IMR-90 (cell line): ENCODE data around the gene RAC2. TPM values are rescaled to one million over a fixed set of nuclear protein-coding genes. Genes with fewer than 3 reads are reported as not detected.

ENCODE experiments used
- ATAC-seq: fragments of 200-7000 bp; cut with Tn5 transposase; 2 replicates; pipeline ENCODE4 v1.9.1; 2020; ENCODE audit warnings: low read depth, mild to moderate bottlenecking, moderate library complexity
- BruUV-seq: library from RNA; stranded (reverse); fragments of 400-500 nt; replicated peaks from 2 replicates; lab custom pipeline; 2021; lab: Mats Ljungman, UMichigan
- CTCF ChIA-PET: fragments of 300-600 bp; formaldehyde crosslinking; extraction: SDS; loops from one replicate; lab custom pipeline; 2021; ENCODE audit warnings: antibody characterized with exemption; lab: Yijun Ruan, JAX
- POLR2A ChIA-PET: fragments of 300-600 bp; sonication (Branson Sonifier 250); formaldehyde crosslinking; loops from one replicate; lab custom pipeline; 2022; ENCODE audit warnings: antibody characterized with exemption; ENCODE audit not compliant: unreplicated experiment; lab: Charles Lee
- DNase-seq: peaks from one replicate; pipeline ENCODE4 v3.0.0; 2013
- H2AFZ ChIP-seq: replicated peaks from 2 replicates; pipeline ENCODE3; 2013; ENCODE audit warnings: low read length, mild to moderate bottlenecking; ENCODE audit not compliant: poor library complexity
- H2AK5ac ChIP-seq: 2 replicates; pipeline ENCODE4 v1.6.1; 2013; ENCODE audit warnings: low read depth, low read length, inconsistent platforms
- H2AK9ac ChIP-seq: replicated peaks from 2 replicates; pipeline ENCODE3; 2013; ENCODE audit warnings: mild to moderate bottlenecking, low read depth, low read length, moderate library complexity; ENCODE audit not compliant: poor library complexity
- H2BK120ac ChIP-seq: 2 replicates; pipeline ENCODE4 v1.6.1; 2013; ENCODE audit warnings: low read depth, low read length, inconsistent platforms
- H2BK15ac ChIP-seq: 3 replicates; pipeline ENCODE4 v1.6.1; 2013; ENCODE audit warnings: low read depth, low read length, inconsistent platforms
- H2BK20ac ChIP-seq: 2 replicates; pipeline ENCODE4 v1.6.1; 2013; ENCODE audit warnings: low read depth, mild to moderate bottlenecking, inconsistent platforms, low read length, moderate library complexity
- H2BK5ac ChIP-seq: 2 replicates; pipeline ENCODE4 v1.6.1; 2013; ENCODE audit warnings: mild to moderate bottlenecking, low read depth, low read length, inconsistent platforms; ENCODE audit not compliant: poor library complexity, severe bottlenecking
- H3K14ac ChIP-seq: replicated peaks from 2 replicates; pipeline ENCODE4 v1.6.1; 2013; ENCODE audit warnings: low read depth, low read length, inconsistent platforms
- H3K18ac ChIP-seq: 2 replicates; pipeline ENCODE4 v1.6.1; 2013; ENCODE audit warnings: low read depth, low read length, control low read depth
- H3K23ac ChIP-seq: 2 replicates; pipeline ENCODE4 v1.6.1; 2013; ENCODE audit warnings: low read depth, low read length, inconsistent platforms
- H3K27ac ChIP-seq: 2 replicates; pipeline ENCODE4 v1.5.1; 2013; ENCODE audit warnings: mild to moderate bottlenecking, control low read depth, low read length; ENCODE audit not compliant: insufficient read depth
- H3K27me3 ChIP-seq: 2 replicates; pipeline ENCODE4 v1.6.1; 2013; ENCODE audit warnings: low read length; ENCODE audit not compliant: control insufficient read depth, insufficient read depth
- H3K36me3 ChIP-seq: 2 replicates; pipeline ENCODE4 v1.6.1; 2013; ENCODE audit warnings: low read length, mixed read lengths; ENCODE audit not compliant: control insufficient read depth, insufficient read depth
- H3K4ac ChIP-seq: 2 replicates; pipeline ENCODE4 v1.6.1; 2013; ENCODE audit warnings: low read depth, low read length, inconsistent platforms
- H3K4me1 ChIP-seq: 2 replicates; pipeline ENCODE4 v1.6.1; 2013; ENCODE audit warnings: low read length, mixed read lengths; ENCODE audit not compliant: control insufficient read depth, insufficient read depth
- H3K4me2 ChIP-seq: 2 replicates; pipeline ENCODE4 v1.6.1; 2013; ENCODE audit warnings: low read depth, mild to moderate bottlenecking, control low read depth, low read length, moderate library complexity
- H3K4me3 ChIP-seq: 2 replicates; pipeline ENCODE4 v1.5.1; 2013; ENCODE audit warnings: low read depth, mild to moderate bottlenecking, control low read depth, low read length, moderate library complexity; ENCODE audit not compliant: insufficient read depth
- H3K56ac ChIP-seq: 2 replicates; pipeline ENCODE4 v1.6.1; 2013; ENCODE audit warnings: low read length, inconsistent platforms; ENCODE audit not compliant: insufficient read depth; ENCODE audit errors: extremely low read depth
- H3K79me1 ChIP-seq, 2 experiments: 2 replicates each; pipeline ENCODE4 v1.6.1; 2013; ENCODE audit warnings: low read length in 2 of 2, inconsistent platforms in 1 of 2, low read depth in 1 of 2
- H3K9ac ChIP-seq: 2 replicates; pipeline ENCODE4 v1.6.1; 2013; ENCODE audit warnings: low read depth, low read length, control low read depth
- H3K9me1 ChIP-seq: 2 replicates; pipeline ENCODE4 v1.6.1; 2013; ENCODE audit warnings: low read length, inconsistent platforms; ENCODE audit not compliant: insufficient read depth
- H3K9me3 ChIP-seq: 2 replicates; pipeline ENCODE4 v1.6.1; 2013; ENCODE audit warnings: low read length; ENCODE audit not compliant: control insufficient read depth, insufficient read depth
- H4K20me1 ChIP-seq: 2 replicates; pipeline ENCODE4 v1.6.1; 2013; ENCODE audit warnings: low read length, inconsistent platforms; ENCODE audit not compliant: insufficient read depth
- H4K5ac ChIP-seq: 2 replicates; pipeline ENCODE4 v1.6.1; 2013; ENCODE audit warnings: mild to moderate bottlenecking, low read depth, low read length, control low read depth
- H4K8ac ChIP-seq, 2 experiments: 2 replicates each; pipeline ENCODE4 v1.6.1; 2013; ENCODE audit warnings: low read depth in 2 of 2, low read length in 2 of 2, control low read depth in 1 of 2, inconsistent platforms in 1 of 2
- H4K91ac ChIP-seq: 2 replicates; pipeline ENCODE4 v1.6.1; 2013; ENCODE audit warnings: low read depth, low read length, inconsistent platforms; ENCODE audit not compliant: insufficient read depth
- BHLHE40 ChIP-seq: fragments of 150-350 bp; IDR thresholded peaks from 2 replicates; pipeline ENCODE4 v1.6.1; 2016; ENCODE audit warnings: mild to moderate bottlenecking, low read depth, low read length
- FOS ChIP-seq: fragments of 150-350 bp; IDR thresholded peaks from 2 replicates; pipeline ENCODE4 v1.6.1; 2016; ENCODE audit warnings: low read depth, low read length
- MAZ ChIP-seq: IDR thresholded peaks from 2 replicates; pipeline ENCODE4 v1.6.1; 2012; ENCODE audit warnings: low read depth, mild to moderate bottlenecking, low read length, improper control_type of control experiment, moderate library complexity, borderline replicate concordance
- NFE2L2 ChIP-seq: fragments of 150-350 bp; IDR thresholded peaks from 2 replicates; pipeline ENCODE4 v1.6.1; 2016; ENCODE audit warnings: low read depth, mild to moderate bottlenecking, low read length
- RCOR1 ChIP-seq: IDR thresholded peaks from 2 replicates; pipeline ENCODE4 v1.6.1; 2012; ENCODE audit warnings: mild to moderate bottlenecking, low read length, improper control_type of control experiment; ENCODE audit not compliant: insufficient replicate concordance
- WGBS, 2 experiments: methylation state at CpG; one replicate each; pipeline versions ENCODE4 v1.1.5 to v1.1.7; 2013; ENCODE audit warnings: missing lambda C conversion rate in 2 of 2; ENCODE audit not compliant: insufficient read length in 1 of 2; ENCODE audit errors: extremely low coverage in 2 of 2; 5-methylcytosine and 5-hydroxymethylcytosine counted together
- dilution Hi-C: fragments of 300-500 bp; cut with HindIII; formaldehyde crosslinking; loops from one replicate; pipeline ENCODE4 v1.14.3; 2018; ENCODE audit warnings: low sequenced_read_pairs; ENCODE audit not compliant: unreplicated experiment
- in situ Hi-C: fragments of 300-500 bp; cut with MboI; formaldehyde crosslinking; loops from 3 replicates; pipeline ENCODE4 v1.14.3; 2019; ENCODE audit warnings: low sequenced_read_pairs, inconsistent platforms, mixed read lengths
- intact Hi-C: fragments of 100-400 bp; cut with micrococcal nuclease; formaldehyde crosslinking; loops from 2 replicates; pipeline ENCODE4 v1.10.0; 2022
- polyA plus RNA-seq, 3 experiments: library from polyadenylated mRNA; depleted of rRNA; stranded (reverse); fragments of >200 nt; gene quantifications; 2 replicates each; pipeline ENCODE4 v1.2.3, GENCODE V29; 2012; ENCODE audit warnings: low replicate concordance in 1 of 3
- total RNA-seq: library from RNA; depleted of rRNA; stranded (reverse); fragments of >200 nt; gene quantifications from 2 replicates; pipeline ENCODE4 v1.2.3, GENCODE V29; 2012
- TF ChIP-seq, protein P1 (sequence below): fragments of 150-350 bp; IDR thresholded peaks from 2 replicates; pipeline ENCODE4 v1.6.1; 2016; ENCODE audit warnings: low read depth, mild to moderate bottlenecking, low read length, moderate library complexity, borderline replicate concordance

RAC2 gene
- total and polyA plus RNA-seq, 2 of the 4 experiments (the other 2 are of a cell fraction), result 10.0 to 72.3 TPM

- ChIA-PET CTCF (no interaction called here), POLR2A (no interaction called here)
- Histone ChIP-seq H3K9me3 (peaks cover 5% of the 10 kb centered on the region), H3K56ac (no peak overlapping the region), H3K4me2 (no peak overlapping the region), H3K18ac (no peak overlapping the region), H2BK120ac (no peak overlapping the region), H3K79me1 (no peaks in the 10 kb centered on the region), H4K91ac (no peak overlapping the region), H2AK5ac (no peak overlapping the region), H3K27ac (no peak overlapping the region), H3K4ac (no peak overlapping the region), H3K9me1 (peaks cover 9% of the 10 kb centered on the region; the same call in 1 of the 2 replicates), H4K5ac (no peak overlapping the region), H3K36me3 (no peaks in the 10 kb centered on the region), H2BK5ac (no peak overlapping the region), H2AK9ac (no peak overlapping the region), H2BK20ac (no peak overlapping the region), H3K9ac (no peak overlapping the region), H2BK15ac (no peak overlapping the region), H2AFZ (peak overlapping the region; percentile 13), H4K8ac (no peak overlapping the region), H3K14ac (no peak overlapping the region), H3K4me1 (no peaks in the 10 kb centered on the region; the same call in 1 of the 2 replicates), H3K23ac (no peak overlapping the region), H3K27me3 (no peaks in the 10 kb centered on the region; the same call in 1 of the 2 replicates), H3K4me3 (no peak overlapping the region), H4K20me1 (no peaks in the 10 kb centered on the region)
- no TSS peak for BruUV-seq
- no peak for ATAC-seq
- intact Hi-C loops (no loop called here), in situ Hi-C loops (no loop called here), dilution Hi-C loops (no loop called here)
- 83% methylated on average over 5 of the region's 5 CpGs; no CpG with 5 or more reads in 1 of the 2 experiments for WGBS, 2 experiments
- DNase-seq, result no peak
- TF ChIP-seq MAZ, result no peak
- TF ChIP-seq BHLHE40, result no peak
- TF ChIP-seq, protein P1, sequence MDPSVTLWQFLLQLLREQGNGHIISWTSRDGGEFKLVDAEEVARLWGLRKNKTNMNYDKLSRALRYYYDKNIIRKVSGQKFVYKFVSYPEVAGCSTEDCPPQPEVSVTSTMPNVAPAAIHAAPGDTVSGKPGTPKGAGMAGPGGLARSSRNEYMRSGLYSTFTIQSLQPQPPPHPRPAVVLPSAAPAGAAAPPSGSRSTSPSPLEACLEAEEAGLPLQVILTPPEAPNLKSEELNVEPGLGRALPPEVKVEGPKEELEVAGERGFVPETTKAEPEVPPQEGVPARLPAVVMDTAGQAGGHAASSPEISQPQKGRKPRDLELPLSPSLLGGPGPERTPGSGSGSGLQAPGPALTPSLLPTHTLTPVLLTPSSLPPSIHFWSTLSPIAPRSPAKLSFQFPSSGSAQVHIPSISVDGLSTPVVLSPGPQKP, result no peak
- no peak for TF ChIP-seq RCOR1
- TF ChIP-seq FOS, result no peak
- TF ChIP-seq NFE2L2, result no peak
Observed at GRCh38 chr22:37280718-37281117, 36.6 kb upstream of the RAC2 start.
